GM21576 (cell line): ENCODE measurements around the gene KLHL11.
"Not testable (repeated sequence)": the region's sequence is repeated elsewhere in the genome, so short reads cannot be mapped to it uniquely, and the experiment has no call there.

Source experiments
- ATAC-seq: cut with Tn5 transposase; IDR thresholded peaks from one replicate; pipeline ENCODE4 v1.9.1; 2021; ENCODE audit warnings: mild to moderate bottlenecking, moderate library complexity; ENCODE audit not compliant: unreplicated experiment

KLHL11 gene

GRCh38 chr17:41837761-41838538 is 27.3 kb downstream of the KLHL11 start, which contains the start of gene KLHL10:
Gene KLHL10, plus strand, starts transcription at chr17:41837825. Its CDS starts 108 bp downstream, at chr17:41837933.
- ATAC-seq, result no peak

DNA sequence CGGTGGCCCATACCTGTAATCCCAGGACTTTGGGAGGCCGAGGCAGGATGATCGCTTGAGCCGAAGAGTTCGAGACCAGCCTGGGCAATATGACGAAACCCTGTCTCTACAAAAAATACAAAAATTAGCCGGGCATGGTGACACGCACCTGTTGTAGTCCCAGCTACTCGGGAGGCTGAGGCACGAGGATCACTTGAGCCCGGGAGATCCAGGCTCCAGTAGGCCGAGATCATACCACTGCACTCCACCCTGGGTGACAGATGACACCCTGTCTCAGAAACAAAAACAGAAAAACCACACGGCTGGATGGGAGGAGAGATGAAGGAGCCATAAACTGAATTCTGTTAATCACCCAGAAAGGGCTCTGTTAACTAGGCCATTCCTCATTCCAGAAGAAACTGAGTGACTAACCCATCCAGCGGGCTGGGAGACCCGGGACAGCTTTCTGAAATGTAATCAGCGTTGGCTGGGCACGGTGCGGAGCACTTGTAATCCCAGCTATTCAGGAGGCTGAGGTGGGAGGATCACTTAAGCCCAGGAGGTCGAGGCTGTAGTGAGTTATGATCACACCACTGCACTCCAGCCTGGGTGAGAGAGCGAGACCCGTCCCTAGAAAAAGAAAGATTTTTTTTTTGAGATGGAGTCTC is 28.6 kb downstream of the KLHL11 start:
- no peak for ATAC-seq

GRCh38 chr17:41835800-41836549 is 29.2 kb downstream of the KLHL11 start, which contains the start of gene NT5C3B:
Gene NT5C3B, minus strand, starts transcription at chr17:41836232. Its CDS starts 39 bp downstream, at chr17:41836193.
- ATAC-seq, result no peak

DNA sequence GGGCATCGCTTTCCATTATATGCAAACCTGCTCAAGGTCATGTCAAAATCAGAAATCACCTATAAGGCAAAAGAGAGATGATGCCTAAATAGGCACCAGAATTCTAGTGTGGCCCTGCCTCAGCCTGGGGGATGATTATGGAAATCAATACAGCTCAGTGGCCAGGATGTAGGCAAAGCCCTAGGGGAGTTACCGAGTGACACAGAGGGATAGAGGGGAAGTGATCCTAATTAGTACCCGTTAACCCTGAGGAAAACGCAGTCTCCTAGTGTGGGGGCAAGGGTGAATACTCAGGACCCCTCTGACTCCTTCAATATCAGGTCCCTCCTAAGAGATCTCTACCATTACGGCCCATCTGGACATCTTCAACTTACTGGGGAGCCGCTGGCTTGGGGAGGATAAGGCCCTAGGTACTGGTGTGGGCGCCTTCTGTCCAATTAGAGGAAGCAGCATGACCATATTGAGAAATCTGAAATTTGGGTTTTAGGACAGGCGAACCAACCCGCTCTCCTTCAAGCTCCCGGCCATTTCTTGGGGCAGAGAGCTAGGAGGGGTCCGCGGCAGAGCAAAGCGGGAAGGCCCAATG is 29.9 kb downstream of the KLHL11 start:
- ATAC-seq, result no peak

DNA sequence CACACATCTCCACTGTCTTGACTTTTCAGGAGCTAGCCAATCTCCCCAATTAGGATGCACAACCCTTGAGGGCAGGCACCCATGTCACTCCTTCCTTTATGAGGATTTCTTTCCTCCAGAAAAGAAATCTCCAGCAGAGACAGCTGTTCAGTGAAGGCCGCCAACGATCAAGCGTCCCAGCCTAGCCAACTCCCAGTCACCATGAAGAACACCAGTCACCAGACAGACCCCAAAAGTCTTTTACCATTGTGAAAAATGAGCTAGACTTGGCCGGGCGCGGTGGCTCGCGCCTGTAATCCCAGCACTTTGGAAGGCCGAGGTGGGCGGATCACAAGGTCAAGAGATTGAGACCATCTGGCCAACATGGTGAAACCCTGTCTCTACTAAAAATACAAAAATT is 35.3 kb downstream of the KLHL11 start:
- not testable (repeated sequence) for ATAC-seq

DNA sequence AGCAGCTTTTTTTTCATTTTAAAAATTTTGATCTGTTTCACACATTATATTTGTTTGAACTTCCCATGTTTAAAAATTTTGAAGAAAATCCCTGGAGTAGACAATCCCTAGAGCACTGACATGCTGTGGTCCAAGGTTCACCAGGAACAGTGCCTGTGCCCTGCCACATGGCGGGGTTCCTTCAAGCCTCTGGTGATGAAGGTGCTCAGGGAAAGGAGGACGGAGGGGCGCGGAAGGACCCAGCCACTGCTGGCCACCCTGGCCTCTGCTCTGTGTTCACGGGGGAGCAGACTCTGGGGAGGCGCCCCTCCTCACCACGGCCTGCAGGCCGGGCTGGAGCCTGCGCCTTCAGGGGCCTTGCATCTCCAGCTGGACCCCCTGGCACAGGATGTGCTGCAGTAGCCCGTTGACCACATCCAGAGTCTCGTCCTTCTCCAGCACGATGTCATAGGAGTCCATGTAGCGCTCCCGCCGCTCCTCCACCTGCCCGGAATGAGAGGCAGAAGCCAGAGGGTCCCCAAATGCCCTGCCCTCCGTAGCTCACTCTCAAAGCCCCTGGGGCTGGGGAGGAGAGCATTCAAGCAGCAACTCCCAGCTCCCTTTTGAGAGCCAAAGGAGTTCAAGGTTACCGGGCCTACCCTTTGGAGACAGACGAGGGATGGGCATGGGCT is 39.9 kb downstream of the KLHL11 start:
- no peak for ATAC-seq

GRCh38 chr17:41824086-41824485 is 41.1 kb downstream of the KLHL11 start:
- no peak for ATAC-seq

DNA sequence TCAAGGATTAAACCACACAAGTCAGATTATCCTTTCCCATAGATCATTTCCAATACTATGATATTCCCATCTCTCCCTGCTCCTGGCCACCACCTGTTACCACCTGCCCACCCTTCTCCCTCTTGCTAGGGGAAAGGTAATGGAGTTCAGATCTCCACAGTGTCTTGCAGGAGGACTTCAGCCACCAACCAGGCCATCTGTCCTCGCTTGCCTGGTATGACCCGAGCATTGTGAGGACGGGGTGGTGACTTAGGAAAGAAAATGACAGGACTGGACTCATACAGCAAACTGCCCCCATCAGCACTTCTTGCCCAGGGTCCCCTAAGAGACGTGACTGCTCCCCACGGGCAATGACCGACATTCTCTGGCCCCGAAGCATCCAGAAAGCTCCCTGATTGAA is 41.6 kb downstream of the KLHL11 start:
- no peak for ATAC-seq

GRCh38 chr17:41823141-41823524 is 42.1 kb downstream of the KLHL11 start:
- no peak for ATAC-seq

GRCh38 chr17:41822216-41823140 is 42.7 kb downstream of the KLHL11 start:
- ATAC-seq, result no peak

- ATAC-seq, result no peak
Measured at GRCh38 chr17:41821776-41822175, 43.4 kb downstream of the KLHL11 start.

DNA sequence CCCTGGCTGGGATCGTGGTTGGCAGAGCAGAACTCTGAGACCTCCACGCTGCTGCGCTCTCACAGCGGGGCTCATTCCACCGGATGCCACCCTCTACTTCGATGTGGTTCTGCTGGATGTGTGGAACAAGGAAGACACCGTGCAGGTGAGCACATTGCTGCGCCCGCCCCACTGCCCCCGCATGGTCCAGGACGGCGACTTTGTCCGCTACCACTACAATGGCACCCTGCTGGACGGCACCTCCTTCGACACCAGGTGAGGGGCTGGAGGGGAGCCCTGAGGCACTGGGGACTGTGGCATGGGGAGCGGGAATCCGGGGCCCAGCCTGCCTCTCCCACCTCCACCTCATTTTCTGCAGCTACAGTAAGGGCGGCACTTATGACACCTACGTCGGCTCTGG is 47.2 kb downstream of the KLHL11 start:
- no peak for ATAC-seq

DNA sequence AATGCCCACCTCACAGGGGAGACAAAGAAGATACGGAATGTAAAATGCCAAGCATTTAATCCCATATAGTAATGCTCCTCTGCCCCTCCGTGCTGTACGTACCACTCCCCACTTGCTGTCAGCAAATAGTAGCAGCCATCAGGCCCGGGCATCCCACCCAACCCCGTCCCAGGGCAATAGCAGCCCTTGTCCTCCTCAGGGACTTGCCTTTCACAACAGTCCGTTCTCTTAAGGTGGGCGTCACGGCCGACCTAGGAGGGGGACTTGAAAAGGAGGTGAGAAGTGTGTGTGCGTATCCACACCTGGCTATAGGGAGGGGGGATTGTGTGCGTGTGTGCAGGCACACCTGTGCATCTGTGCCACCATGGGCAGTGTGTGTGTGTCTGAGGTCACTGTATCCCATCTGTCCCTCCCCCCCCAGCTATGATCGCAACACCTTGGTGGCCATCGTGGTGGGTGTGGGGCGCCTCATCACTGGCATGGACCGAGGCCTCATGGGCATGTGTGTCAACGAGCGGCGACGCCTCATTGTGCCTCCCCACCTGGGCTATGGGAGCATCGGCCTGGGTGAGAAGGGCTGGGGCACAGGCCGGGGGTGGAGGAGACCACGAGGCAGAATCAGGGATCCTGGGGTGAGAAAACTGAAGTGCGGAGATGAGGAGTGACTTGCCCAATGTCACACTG is 48.4 kb downstream of the KLHL11 start:
- ATAC-seq, result no peak

- ATAC-seq, result no peak
Measured at GRCh38 chr17:41814195-41814594, 51.0 kb downstream of the KLHL11 start.

GRCh38 chr17:41813699-41814124 is 51.5 kb downstream of the KLHL11 start:
- no peak for ATAC-seq

DNA sequence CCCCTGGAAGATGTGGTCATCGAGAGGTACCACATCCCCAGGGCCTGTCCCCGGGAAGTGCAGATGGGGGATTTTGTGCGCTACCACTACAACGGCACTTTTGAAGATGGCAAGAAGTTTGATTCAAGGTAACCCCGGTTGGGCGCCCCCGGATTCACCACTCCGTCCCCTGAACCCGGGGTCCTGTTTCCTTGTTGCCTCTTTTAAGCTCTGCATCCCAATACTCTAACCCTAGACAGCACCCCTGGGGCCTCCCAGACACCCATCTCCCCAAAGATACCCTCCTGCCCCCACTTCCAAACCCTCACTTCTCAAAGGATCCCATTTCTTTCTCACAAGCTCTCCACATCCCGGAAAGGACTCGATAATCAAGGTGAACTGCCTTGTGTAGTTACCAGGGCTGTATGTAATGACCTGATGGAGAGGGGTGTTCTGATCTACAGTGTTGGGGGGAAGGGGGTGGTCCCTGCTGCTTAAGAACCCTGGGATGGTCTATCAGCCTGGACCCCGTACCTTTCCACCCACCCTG is 52.0 kb downstream of the KLHL11 start:
- no peak for ATAC-seq

- ATAC-seq, result no peak
Measured at GRCh38 chr17:41812381-41813151, 52.7 kb downstream of the KLHL11 start, which contains the start of gene FKBP10. Gene FKBP10, plus strand, starts transcription at chr17:41813004. Its CDS starts 31 bp downstream, at chr17:41813035.
